ENCODE data around the gene TIE1.

The TIE1 gene

GRCh38 chr1:43293896-43294760 is 6.7 kb upstream of the TIE1 start:
- DNase-seq = no peak

- DNase-seq = no peak
These were observed 6.0 kb upstream of the TIE1 start for GRCh38 chr1:43294761-43295160.

GRCh38 chr1:43296207-43296606 is 4.6 kb upstream of the TIE1 start:
- no peak for DNase-seq

- no peak for DNase-seq
These were observed 2.7 kb upstream of the TIE1 start for GRCh38 chr1:43298055-43298454.

GRCh38 chr1:43299101-43299500 is 1.7 kb upstream of the TIE1 start:
- DNase-seq = no peak

DNA sequence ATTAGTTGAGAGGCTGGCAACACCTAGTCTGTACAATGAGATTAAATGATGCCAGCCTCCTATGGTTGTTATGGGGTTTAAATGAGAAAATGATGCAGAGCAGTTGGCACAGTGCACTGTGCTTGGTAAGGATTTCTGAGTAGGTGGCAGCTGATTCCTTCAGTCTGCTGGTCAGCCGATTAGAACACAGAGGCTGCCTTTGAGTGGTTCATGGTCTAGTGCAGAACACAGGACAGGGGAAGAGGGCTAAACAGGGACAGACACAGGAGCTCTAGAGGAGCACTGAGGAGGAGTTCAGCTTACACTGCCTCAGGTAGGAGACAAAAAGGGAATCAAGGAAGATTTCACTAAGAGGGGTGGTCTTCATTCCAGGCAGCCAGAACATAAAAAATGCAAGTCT is 1.4 kb downstream of the TIE1 start:
- DNase-seq = no peak

- no peak for DNase-seq
These were observed 2.1 kb downstream of the TIE1 start for GRCh38 chr1:43302721-43303470.

DNA sequence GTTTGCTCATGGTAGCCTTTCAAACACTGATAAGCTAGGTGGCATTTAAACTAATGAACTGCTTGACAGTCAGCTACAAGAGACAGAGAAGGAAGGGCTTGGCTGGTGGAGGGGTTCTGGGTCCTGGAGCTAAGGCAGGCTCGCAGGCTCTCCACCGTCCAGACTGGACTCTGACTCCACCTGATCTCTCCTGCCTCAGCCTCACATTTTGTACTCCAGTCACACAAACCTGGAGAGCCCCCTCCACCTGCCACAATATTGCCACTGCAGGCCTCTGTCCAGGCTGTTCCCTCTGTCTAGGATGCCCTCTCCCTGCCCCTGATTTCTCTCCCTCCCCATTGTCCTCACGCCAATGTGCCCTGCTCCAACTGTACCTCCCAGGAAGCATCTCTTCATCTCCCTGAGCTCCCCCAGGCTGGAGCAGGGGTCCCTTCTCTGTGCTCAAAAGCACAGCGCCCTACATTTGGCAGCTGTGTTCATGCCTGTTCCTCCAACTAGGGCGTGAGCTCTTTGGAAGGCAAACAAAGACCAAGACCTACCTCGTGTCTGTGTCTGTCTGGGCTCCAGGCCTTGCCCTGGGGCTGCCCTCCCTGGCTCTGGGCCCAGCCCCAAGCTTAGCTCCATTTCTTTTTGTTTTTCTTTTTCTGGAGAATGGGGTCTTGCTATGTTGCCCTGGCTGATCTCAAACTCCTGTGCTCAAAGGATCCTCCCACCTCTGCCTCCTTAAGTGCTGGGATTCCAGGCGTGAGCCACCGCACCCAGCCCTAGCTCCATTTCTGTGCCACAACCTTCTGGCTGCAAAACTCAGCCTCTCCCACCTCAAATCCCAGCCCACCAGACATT is 2.9 kb downstream of the TIE1 start:
- no peak for DNase-seq

DNA sequence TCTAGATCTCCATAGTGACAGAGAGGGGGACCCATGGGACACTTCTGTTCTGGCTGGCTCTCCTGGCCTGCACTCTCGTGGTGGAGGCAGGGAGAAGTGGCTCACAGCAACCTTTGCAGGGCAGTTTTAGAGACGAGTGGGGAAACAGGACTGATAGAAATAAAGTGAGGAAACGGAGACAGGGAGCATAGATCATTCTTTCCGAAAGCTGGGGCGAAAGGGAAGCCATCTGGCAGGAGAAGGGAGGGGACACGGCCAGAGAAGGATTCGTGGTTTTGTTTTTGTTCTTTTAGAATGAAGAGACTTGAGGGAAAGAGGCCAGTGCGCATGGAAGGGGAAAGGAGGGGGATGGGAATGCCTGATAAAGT is 3.5 kb downstream of the TIE1 start:
- no peak for DNase-seq

- no peak for DNase-seq
These were observed 4.1 kb downstream of the TIE1 start for GRCh38 chr1:43304771-43305300.

DNA sequence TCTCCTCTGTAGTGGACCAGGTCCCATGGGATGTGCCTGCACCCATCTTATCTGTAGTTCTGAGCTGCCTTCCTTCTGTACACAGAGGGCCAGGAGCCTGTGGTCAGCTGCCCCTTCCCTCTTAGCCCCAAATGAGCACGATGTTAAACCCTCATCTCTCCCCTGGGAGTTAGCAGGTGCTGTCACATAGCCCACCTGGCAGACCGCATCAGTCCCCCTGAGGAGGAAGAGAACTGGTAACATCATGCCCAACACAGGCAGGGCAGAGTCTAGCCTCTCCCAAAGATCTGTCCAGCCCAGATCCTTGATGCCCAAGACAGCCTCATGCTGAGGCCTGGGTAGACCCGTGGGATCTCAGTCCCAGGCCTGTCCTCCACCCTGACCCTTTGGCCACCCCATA is 4.7 kb downstream of the TIE1 start:
- DNase-seq = no peak

DNA sequence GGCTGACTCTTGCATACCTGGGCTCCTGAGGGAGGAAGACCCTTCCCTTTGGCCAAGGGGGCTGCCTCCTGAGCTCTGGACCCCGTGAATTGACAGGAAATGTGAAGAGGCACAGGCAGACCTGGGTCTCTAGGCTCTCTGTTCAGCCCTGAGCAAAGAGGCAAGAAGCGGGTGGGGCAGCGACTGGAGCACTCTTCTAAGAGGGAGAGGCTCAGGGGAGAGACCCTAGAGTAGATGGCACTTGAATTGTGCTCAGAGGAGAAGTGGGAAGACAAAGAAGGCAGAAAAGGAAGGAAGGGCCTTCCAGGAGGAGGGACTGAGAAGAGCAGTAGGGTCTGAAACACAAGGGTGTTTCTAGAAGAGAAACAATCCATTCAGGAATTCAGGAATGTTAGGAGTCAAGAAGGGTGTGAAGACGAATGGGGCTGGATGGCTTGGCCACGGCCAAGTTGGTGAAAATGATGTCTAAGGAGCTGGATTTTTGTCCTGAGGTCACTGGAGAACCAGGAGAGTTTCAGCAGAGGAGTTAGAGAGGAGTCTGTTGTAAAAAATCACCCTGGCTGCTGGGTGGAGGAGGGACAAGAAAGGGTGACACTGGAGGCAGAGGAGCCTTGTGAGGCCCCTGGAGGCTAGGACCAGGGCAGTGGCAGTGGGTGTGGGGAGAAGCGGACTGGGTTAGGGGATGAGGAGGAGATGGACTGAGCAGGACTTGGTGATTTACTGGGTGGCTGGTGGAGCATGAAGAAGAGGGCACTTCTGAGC is 5.3 kb downstream of the TIE1 start:
- DNase-seq = no peak

DNA sequence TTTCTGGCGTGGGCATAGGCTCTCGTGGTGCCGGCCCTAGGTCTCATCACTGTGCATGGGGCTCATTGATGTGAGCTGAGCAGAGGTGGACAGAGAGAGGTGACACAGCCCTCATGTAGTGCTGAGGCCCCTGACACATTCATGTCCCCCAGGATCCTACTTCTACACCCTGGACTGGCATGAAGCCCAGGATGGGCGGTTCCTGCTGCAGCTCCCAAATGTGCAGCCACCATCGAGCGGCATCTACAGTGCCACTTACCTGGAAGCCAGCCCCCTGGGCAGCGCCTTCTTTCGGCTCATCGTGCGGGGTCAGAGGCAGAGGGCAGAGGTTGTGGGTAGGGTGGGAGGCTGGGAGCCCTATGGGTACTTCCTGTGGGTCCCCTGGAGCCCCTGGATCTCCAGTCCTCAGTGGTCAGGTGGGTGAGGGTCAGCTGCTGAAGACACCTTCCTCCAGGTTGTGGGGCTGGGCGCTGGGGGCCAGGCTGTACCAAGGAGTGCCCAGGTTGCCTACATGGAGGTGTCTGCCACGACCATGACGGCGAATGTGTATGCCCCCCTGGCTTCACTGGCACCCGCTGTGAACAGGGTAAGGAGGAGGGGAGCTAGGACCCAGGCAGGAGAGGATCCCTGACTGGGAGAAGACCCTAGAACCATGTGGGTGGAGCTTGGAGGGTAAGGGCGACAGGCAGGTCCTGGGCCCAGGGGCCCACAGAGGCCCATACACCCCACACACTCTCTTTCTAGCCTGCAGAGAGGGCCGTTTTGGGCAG is 6.1 kb downstream of the TIE1 start:
- no peak for DNase-seq

DNA sequence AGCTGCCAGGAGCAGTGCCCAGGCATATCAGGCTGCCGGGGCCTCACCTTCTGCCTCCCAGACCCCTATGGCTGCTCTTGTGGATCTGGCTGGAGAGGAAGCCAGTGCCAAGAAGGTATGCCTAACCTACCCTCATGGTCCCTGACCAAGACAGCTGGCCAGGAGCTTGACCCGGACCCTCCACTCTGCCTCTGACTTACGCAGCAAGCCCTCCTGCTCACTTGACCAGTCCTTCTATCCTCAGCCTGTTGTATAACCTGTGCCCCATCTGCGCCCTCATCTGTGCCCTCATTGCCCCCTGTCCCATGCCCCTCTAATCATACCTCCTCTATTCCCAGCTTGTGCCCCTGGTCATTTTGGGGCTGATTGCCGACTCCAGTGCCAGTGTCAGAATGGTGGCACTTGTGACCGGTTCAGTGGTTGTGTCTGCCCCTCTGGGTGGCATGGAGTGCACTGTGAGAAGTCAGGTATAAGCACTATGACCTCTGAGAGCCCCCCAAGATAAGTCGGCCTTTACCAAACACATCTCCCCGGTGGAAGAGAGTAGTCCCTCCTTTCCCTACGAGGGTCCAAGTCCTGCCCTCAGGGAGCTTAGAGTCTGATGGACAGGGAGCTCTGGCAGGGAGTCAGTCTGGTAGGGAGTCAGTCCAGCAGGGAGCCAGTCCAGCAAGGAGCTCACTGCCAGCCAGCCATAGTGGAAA is 6.8 kb downstream of the TIE1 start:
- no peak for DNase-seq

GRCh38 chr1:43308635-43309404 is 8.0 kb downstream of the TIE1 start:
- no peak for DNase-seq

- no peak for DNase-seq
These were observed 8.7 kb downstream of the TIE1 start for GRCh38 chr1:43309405-43310025.

GRCh38 chr1:43311521-43311920 is 10.7 kb downstream of the TIE1 start:
- no peak for DNase-seq

- no peak for DNase-seq
These were observed 11.4 kb downstream of the TIE1 start for GRCh38 chr1:43312212-43312623.

- DNase-seq = no peak
These were observed 12.1 kb downstream of the TIE1 start for GRCh38 chr1:43312663-43313515.
